G401 (cell line): ENCODE results near the gene PLXNB2. TPM values are rescaled to one million over a fixed set of nuclear protein-coding genes. Genes with fewer than 3 reads are reported as not detected.

Experiments used
- DNase-seq: peaks from one replicate; pipeline ENCODE4 v3.0.0-alpha.2; 2015; ENCODE audit warnings: low spot score
- in situ Hi-C: cut with HindIII; loops from 2 replicates; pipeline ENCODE4 v1.10.0; 2016; ENCODE audit warnings: low sequenced_read_pairs, mixed read lengths
- total RNA-seq: library from RNA; depleted of rRNA; stranded (reverse); fragments of >200 nt; shearing (Covaris generic); gene quantifications from 2 replicates; pipeline ENCODE4 v1.2.3, GENCODE V29; 2014

Gene PLXNB2
- total RNA-seq, 1 experiment from 2014 or later, result 100 TPM

DNA sequence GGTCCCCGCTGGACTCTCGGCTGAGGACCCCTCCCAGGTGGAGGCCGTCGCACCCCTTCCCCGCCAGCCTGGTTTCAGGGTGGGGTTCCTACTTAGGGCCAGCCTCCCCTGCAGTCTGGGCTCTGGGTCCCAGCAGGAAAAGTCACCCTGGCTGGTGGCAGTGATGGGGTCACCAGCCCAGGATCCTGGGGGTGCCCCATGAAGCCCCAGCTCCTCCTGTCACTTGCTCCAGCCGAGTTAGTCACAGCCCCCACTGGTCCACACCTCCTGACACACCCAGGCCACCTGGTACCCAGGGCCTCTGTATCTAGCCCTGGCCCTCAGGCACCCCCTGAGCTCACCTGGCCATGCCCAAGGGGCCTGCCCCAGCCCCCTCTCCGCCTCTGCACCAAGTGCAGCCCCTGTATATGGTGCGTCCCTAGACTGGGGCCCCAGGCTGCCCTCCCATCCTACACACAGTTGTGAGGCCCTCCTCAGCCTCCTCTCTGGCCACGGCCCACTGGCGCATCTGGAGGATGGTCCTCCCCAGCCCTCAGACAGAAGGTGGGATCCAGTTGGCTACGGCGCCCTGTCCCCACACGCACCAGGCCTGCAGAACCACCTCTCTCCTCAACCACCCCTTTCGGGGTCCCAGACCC is 6.7 kb downstream of the PLXNB2 start:
- in situ Hi-C loops, result no loop called here
- DNase-seq, result peak; percentile 11

DNA sequence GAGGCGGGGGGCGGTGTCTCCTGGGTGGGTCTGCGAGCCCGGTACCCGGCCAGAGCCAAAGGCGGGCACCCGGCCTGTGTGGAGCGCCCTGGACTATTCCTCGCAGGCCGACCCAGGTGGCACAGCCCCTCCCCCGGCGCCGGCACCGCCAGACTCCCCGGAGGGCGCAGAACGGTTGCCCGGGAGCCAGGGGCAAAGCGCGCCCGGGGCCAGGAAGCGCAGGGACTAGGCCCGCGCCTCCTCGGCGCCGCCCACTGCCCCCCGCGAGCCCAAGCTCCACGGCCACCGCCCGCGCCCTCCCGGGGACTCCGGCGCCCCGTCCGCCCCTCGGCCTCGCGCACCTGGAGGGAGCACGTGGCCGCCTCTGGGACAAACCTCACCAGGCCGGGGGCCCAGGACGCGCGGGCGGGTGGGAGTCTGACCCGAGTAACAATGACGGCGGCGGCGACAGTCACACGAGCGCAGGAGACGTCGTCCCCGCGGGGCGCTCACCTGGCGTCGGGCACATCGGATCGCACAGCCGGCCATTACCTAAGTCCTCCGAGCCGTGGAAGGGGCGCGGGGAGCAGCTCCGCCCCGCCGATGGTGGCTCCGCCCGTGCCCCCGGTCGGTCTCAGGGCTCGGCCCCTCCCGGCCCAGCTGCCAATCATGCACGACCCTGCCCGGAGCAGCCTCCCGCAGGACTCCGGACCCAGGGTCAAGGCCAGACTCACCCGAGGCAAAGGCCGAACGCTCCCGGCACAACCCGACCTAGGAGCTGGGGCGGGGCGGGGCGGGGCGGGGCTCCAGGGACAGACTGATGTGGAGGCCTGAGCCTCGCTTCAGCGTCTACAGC is 7.4 kb downstream of the PLXNB2 start:
- peak; percentile 25 for DNase-seq
- in situ Hi-C loops, result no loop called here

DNA sequence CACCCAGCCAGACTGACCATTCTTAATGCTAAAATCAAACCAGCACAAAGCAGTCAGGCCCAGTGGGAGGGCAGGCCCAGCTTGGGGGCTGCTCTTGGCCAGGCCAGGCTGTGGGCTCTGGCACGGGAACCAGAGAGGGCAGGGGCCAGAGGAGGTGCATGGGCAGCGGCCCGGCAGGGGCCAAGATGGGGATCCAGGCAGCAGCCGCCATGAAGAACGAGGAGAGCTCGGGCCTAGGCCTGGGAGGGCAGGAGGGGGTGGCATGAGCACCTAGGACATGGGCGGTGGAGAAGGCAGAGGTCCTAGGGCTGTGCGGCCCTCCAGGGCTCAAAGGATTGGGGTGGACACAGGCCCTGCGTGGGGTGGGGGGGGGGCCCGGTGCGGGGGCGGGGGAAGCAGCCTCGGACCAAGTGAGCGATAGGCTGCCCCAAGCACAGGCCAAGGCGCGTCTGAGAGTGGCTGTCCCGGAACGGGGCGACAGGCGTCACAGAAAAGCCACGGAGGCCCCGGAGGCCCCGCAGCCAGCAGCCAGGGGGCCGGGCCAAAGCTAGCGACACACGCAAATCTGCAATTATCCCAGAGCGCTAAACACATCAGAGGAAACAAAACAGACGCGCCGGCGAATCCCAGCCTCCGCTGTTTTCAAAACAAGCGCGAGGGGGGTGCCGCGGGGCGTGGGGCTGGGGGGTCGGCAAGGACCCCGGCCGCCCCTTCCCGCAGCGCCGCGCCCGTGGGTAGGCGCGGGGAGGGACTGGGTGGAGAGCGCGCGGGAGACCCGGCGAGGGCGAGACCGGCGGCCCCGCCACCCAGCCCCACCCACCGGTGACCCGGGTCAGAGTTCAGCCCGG is 8.3 kb downstream of the PLXNB2 start:
- in situ Hi-C loops, result no loop called here
- DNase-seq, result peak; percentile 37

DNA sequence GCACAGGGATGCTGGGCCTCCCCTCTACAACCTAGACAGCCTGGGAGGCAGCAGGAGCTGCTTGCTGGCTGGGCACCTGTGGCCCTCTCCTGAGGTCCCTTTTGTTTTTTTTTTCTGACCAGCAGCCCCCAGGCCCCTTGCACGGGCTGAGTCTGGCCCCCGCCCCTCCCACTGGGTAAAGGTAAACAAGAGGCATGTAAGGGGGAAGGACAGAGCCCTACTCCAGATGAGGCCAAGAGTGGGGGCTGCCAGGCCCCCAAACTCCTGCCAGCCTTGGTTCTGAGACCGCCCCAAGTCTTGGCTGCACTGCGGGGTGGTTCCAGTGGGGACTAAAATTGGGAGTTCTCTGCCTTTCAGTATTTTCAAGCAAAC is 9.2 kb downstream of the PLXNB2 start:
- DNase-seq, result peak; percentile 4
- in situ Hi-C loops, result no loop called here

DNA sequence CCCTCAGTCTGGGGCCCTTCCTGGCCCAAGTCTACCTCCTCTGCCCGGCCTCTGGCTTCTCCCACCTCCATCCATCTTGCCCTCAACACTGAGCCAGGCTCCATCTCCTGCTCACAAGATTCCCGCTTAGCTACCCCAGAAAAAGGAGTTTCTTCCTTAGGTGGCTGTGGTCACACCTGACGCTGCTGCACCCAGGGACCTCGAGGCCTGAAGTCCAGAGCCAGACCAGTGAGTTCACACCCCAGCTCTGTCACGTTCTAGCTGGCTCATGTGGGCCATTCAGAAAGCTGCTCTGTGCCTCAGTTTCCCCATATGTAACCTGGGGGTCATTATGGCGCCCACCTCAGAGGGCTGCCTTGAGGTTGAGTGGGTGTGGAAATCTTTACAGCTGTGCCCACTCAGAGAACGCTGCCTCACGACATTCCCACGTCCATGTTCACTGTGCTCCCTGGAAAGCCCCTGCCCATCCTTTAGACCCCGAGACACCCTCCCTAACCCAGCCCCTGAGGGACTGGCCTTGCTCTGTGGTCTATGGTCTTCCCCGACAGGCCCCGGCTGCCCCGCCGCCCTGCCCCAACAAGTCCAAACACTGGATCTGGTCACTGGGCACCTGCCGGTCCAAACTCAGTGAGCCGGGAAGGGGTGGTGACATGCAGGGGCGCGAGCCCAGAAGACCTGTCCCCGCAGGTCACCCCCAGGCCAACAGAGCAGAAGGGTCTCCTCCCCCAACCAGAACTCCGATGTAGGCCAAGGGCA is 9.8 kb downstream of the PLXNB2 start:
- in situ Hi-C loops, result no loop called here
- peak; percentile 18 for DNase-seq

DNA sequence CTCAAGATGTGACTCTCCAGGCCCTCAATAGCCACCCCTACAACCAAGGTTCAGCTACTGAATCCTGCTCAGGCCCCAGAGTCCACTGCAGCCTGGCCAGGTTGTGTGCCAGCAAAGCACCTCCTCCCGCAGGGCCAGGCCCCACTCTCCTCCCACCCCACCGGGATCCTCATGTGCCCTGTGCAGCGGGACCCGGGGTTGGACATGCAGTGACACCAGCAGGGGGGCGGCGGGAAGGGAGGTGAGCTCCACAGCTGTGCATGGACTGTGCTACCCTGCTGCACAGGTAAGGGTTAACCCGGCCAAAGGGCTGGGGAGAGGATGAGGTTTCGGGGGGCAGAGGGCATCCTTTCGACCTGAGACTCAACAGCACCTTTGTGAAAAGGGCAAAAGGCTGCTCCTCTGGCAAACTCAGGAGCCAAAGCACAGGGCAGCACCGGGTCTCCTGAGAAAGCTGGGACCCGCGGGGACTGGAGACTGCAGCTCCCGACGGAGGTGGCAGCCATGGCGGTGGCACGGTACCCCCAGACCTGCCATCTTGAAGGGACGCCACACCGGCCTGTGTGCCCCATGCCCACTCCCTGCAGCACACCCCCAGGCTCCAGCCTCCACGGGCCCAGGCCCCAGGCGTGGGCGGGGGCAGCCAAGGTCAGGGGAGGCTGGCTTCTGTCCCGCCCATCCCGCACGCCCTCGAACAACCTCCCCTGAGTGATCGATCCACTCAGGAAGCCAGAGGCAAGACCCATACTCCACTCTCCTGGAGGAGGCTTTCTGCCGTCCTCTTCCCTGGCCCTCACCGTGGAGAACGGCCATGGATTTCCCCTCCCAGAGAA is 10.6 kb downstream of the PLXNB2 start:
- DNase-seq, result peak; percentile 47
- in situ Hi-C loops, result no loop called here

DNA sequence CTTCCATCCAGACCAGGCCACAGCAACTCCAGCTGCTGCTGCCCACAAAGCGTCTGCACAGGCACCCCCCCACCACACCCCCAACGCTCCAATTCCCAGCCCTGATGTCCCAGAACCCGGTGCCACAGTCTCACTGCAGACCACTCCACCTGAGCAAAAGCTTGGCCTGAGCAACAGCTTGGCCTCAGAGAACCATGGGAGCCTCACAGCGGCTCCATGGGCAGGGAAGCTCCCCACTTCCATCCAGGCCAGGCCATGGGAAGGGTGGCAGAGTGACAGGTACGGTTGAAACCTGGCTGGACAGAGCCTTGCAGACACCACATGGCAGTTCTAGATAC is 13.2 kb downstream of the PLXNB2 start:
- DNase-seq, result no peak
- in situ Hi-C loops, result no loop called here

DNA sequence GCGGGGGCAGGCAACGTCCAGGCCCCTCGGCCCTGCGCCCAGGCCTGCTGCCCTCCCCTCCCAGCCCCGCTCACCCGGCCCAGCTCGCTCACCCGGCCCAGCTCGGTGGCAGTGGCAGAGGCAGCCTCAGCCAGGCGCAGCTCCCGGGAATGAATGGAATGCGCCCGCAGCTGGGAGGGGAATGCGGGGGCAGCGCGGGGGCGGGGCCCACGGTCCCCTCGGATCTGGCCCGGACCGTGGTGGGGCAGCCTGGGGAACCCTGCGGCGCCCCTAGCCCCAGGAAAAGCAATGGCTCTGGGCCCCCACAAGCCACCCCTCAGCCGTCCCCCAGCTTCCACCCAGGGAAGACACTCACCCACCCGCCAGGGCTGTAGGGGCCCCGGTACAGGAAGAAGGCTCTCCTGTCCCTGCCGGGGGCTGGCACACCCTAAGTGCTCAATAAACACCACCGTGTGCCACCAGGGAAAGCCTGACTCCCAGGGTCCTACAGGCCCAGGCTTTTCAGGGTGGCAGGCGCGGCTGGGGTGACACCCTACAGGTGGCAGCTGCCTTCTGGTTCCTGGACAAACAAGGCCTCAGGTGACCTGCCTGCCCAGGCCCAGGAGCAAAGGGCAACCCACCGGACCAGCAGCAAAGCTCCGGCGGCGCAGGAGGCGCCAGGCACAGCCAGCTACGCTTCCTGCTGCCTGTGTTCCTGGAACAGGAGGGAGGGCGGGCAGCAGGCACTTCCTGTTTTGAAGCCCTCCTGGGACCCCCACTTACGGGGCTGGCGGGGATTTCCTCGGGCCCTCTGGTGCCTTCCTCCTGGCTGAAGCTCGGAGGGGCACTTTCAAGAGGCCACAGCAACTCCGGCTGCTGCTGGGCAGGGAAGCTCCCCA is 13.8 kb downstream of the PLXNB2 start:
- DNase-seq, result no peak
- in situ Hi-C loops, result no loop called here

DNA sequence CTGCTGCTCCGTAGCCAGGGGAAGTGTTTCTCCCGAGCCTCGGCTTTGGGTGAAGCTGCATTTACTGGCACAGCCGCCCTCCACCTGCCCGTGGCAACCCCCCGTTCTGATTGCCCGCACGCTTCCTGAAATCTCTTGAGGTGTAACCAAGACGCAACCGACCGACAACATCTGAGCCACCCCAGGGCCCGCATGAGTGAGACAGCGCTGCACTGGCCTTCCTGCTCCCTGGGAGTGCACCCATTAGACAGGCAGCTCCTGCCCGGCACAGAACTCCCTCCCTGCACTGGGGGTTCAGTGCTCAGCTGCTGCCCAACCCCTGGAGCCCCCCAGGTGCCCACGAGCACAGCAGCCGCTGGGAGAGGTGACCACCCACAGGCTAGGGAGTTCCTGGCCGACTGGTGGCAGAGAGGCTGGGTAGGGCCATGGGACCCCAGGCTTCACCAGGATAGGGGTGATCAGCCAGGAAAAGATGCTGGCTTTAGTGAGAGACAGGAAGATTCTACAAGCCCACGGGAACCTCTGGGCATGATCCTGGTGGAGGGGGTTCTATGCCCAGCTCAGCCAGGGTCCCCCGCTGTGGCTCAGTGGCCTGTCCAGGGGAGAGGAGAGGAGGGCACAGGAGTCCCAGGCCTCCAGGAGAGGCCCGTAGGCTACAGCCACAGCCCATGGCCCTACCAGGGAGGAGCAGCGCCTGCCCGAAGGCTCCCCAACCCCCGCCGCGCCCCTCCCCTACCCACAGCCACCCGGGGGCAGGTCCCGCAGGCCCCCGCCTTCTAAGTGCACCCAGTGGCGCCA is 14.6 kb downstream of the PLXNB2 start:
- no peak for DNase-seq

DNA sequence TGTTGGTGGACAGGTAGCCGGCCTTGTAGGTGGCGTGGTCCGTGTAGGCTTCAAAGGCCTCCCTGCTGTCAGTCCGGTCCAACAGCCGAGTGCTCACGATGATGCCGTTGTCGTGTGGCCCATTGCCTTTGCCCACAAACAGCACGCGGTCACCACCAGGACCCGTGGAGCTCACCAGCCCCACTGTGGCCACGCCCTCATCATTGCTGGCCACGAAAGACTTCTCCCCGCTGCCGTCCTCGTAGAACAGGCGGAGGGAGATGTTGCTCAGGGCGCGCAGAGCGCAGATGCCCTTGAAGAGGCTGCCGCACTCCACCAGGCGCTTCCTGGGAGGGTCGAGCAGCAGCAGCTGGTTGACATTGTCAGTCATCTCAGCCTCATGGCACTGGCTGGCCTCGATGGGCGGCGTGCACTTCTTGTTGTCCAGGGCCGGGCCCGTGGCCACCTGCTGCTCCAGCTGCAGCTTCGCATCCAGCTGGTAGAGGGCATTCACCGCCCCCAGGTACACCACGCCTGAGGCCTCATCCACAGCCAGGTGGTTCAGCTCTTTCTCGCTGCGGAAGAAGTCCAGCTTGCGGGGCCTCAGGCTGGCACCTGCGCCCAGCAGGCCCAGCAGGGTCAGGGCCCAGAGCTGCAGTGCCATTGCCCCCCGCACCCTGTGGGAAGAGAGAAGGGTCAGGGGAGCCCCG is 17.4 kb downstream of the PLXNB2 start:
- in situ Hi-C loops, result loop anchor here (10.0 kb wide), 1 partner anchor 65 kb away; no protein-coding TSS in a partner anchor
- DNase-seq, result no peak

More for the DNA sequence above, 14.6 kb downstream of the PLXNB2 start:
- in situ Hi-C loops, result no loop called here

DNA sequence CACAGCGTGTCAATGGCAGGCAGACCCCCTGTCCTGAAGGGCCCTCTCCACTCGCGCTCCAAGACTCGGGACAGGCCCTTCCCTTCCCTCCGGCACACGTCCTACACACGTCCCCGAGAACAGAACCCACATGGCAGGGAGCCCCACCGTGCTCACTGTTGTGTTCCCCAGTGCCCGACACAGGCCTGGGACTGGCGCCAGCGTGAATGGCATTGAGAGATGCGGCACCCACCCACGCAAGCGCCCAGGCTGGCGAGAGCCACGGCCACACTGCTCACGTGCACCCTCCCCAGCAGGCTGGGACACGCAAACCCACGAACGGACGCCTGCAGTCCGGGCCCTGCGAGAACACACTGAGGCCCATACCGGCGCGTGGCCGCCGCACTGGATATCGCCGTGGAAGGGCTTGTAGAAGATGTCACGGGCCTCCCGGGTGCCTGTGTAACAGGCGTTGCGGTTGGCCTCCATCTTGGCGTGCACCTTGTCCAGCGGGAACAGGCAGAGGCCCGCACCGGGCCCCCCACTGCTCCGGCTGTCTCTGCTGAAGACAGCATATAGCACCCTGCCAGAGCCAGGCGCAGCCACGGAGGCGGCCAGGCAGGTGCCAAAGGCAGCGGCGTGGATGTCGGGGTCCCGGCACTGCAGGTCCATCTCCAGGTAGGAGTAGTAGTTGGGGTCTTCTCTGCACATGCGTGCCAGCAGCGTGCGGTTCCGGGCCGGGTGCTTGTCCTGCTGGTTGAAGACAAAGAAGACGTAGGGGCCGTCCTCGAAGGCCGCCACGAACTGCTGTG is 18.1 kb downstream of the PLXNB2 start:
- in situ Hi-C loops, result loop anchor here (10.0 kb wide), 1 partner anchor 65 kb away; no protein-coding TSS in a partner anchor
- DNase-seq, result no peak

DNA sequence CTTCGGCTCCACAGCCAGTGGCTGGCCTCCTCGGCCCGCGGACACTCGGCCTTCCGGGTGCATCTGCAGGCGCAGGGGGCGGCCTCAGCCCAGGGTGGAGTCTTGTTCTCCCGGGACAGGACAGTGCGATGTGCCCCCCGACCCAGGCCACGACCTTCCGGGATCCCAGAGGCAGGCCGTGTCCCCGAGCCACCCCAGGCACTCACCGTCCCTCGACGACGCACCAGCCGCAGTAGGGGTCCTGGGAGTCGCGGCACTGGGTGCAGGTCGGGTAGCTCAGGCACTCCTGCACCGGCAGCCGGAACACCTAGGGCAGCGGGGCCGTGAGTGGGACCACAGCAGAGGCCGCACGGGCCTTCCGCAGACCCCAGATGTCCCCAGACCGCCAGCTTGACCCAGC is 19.7 kb downstream of the PLXNB2 start:
- in situ Hi-C loops, result loop anchor here (10.0 kb wide), 1 partner anchor 67 kb away; no protein-coding TSS in a partner anchor
- no peak for DNase-seq

DNA sequence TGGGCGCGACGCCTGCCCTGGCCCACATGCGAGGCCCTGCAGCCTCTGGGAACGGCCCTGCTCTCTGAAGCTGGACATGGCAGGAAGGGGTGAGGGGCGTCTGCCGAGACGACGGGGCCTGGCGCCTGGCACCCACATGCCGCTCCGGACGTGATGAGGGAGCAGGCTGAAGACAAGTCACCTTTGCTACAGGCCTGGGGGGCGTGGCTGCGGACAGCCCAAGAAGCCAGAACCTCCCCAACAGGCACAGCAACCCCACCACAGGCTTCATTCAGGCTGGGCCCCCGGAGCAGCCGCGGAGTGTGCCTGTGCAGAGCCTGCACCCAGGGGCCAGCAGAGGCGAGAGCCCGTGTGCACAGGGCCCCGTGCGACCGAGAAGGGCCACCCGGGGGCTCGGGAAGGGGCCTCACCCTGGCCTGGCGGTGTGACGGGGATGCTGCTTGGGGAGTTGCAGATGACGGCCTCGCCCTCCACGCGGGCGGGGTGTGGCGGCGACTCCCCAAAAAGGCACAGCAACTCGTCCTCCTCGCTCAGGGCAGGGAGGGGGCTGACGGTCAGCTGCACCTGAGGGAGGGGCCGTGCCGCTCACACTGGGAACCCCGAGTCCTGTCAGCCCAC is 20.6 kb downstream of the PLXNB2 start:
- DNase-seq, result no peak
- in situ Hi-C loops, result loop anchor here (10.0 kb wide), 1 partner anchor 68 kb away; no protein-coding TSS in a partner anchor

DNA sequence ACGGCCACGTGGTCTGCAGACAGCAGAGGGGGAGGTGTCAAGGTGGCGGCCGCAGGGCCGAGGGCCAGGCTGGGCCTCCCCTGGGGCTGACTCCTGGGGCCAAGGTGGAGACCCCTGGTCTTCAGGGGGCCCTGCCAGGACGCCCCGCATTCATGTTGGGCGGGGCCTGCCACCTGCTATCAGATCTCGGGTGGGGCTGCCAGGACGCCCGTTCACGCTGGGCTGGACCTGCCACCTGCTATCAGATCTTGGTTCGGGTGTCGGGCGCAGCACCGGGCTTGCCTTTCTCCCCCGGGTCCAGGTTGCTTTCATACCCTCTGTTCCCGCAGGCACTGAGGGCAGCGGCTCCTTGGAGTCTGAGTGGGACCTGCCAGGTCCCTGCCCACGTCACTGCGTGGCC is 21.2 kb downstream of the PLXNB2 start:
- in situ Hi-C loops, result loop anchor here (10.0 kb wide), 1 partner anchor 69 kb away; no protein-coding TSS in a partner anchor
- no peak for DNase-seq
